Activated T-cell treated with anti-CD3 and anti-CD28 coated beads, Interleukin-2, amount 50 U/mL, for 1 hour (primary cell): ENCODE data around the gene FLT4.
"Not testable (repeated sequence)": the region's sequence is repeated elsewhere in the genome, so short reads cannot be mapped to it uniquely, and the experiment has no call there.

ENCODE experiments used
- DNase-seq: peaks from one replicate; pipeline ENCODE4 v3.0.0-alpha.2; 2020

Gene FLT4

DNA sequence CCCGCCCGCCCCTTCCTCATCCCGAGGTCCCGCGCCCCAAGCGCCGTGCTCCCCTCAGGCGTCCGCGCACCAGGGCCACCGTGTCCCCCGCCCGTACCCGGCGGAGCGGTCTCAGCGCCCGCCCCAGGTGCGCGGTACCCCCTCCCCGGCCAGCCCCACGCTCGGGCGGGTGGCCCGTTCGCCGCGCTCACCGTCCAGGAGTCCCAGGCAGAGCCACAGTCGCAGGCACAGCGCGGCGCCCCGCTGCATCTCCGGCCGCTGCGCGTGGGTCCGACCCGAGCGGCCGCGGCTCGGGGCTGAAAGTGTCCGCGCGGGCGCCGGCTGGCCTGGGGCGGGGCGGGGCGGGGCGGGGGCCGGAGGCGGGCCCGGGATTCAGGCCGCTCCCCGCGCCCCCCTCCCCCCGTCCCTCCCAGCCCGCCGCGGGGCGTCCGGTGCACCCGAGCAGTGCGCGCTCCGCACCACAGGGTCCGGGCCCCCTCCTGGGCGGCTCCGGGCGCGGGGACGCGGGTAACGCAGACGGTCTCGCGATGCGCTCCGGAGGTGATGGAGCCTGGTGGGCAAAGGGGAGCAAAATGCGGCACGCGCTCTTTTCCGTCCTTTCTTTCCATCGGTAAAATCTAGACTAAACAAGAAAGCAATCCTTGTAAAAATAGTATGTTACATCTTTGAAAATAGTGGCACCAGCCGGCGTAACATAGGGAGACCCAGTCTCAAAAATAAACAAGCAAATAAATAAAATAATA, at the start of gene FLT4:
Gene FLT4 (minus strand): TSS at position 304 of the 743 bp plus-strand sequence. CDS start 55 bp downstream, at position 249.
- no peak for DNase-seq

DNA sequence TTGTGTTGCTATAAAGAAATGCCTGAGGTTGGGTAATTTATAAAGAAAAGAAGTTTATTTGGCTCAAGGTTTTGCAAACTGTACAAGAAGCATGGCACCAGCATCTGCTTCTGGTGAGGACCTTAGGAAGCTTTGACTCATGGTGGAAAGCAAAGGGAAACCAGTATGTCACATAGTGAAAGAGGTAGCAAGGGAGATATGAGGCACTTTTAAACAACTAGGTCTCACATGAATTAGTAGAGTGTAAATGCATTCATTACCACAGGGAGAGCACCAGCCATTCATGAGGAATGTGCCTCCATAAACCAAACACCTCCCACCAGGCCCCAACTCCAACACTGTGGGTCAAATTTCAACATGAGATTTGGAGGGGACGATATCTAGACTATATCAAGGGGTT, 49.6 kb upstream of the FLT4 start:
- DNase-seq = no peak

DNA sequence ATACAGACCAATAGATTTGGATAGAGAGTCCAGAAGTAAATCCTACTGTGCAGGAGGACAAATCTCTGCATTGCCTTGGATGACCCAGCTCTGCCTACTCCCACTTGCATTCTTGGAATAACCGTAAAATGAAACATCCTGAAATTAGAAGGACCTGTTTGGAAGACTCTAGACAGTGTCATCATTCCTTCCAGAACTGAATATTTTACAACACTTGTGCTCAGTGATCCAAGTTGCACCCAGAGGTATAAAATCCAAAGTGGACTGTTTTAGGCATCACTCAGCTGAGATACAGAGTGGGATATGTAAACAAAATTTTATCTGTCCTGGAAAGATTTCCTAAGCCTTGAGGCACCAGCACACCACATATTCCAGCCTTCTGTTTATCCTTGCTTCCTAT, 46.7 kb upstream of the FLT4 start:
- DNase-seq = no peak

DNA sequence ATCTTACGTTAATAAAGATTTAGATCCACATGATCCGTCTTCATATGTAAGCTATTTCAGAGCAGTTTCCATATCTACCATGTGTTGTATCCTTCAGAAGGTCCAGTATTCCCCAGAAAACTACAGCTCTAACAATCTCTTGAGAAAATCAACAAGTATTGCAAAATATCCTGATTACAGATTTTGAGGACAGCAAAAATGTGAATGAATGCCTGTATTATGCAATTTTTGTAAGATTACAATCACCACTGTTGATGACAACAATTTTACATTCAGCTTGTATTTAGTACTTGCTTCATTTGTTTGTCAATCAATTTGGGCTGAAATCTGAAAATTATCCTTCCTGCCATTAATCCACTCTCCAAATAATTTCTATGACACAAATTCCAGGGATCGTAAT, 43.0 kb upstream of the FLT4 start:
- DNase-seq = no peak

DNA sequence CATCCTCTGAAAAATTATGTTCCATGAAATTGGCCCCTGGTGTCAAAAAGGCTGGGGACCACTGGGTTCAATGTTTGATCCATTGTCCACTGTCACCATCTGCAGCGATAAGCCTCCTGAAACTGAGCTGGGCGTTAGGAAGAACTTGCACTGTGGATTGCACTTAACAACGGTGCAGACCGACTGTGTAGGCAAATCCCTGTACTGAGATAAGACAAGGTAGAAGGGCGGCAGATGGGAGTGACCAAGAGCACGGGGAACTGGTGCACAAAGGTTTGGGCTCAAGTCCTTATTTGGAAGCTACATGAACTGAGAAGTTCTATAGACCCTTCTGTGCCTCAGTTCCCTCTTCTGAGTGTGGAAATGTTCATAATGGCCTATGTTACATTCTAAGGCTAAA, 41.6 kb upstream of the FLT4 start:
- DNase-seq = no peak

DNA sequence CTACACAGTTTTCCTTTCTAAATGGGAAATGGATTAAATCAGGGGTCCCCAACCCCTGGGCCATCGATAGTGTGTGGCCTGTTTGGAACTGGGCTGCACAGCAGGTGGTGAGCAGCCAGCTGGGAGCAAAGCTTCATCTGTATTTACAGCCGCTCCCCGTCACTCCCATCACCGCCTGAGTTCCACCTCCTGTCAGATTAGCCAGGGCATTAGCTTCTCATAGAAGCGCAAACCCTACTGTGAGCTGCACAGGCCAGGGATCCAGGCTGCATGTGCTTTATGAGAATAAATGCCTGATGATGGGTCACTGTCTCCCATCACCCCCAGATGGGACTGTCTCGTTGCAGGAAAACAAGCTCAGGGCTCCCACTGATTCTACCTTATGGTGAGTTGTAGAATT, 41.2 kb upstream of the FLT4 start:
- no peak for DNase-seq

DNA sequence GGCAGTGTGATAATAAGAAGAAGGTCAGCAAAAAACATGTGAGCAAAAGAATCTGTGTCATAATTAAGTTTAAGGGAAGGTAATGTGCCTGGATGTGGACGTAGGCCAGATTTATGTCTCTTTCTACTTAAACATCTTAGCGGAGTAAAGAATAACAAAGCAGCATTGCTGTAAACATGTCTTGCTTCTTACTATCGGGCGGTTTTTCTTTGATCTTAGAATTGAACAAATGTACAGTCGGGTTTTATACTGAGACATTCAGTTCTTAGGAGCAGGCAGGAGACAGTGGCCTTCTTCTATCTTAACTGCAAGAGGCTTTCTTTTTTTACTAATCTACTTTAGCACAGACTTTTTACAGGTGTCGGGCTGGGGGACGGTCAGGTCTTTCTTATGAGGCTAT, 40.4 kb upstream of the FLT4 start:
- no peak for DNase-seq

DNA sequence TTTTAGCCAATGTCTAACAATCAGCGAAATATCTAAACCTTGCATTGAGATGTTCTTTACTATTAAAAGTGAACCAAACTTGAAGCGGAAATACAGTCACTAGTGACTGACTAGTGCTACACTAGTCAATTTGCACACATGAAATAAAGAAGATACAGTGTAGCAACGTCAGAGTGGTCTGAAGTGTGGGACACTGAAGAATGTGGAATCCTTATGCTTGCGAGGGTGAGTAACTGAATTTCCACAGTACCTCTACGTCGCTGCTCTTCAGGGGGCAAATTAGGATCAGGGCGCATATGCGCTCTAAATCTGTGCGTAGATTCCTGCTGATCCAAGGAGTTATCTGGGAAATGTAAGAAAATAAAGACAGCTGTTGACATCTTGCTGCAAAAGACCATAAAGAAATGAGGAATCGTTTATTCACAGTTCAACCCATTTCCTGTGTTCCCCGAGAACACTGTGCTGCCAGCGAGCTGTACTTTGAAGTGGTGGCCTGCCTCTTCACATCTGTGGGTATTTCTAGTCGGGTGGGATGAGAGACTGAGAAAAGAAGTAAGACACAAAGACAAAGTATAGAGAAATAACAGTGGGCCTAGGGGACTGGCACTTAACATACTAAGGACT, 39.8 kb upstream of the FLT4 start:
- peak; percentile 41 for DNase-seq

DNA sequence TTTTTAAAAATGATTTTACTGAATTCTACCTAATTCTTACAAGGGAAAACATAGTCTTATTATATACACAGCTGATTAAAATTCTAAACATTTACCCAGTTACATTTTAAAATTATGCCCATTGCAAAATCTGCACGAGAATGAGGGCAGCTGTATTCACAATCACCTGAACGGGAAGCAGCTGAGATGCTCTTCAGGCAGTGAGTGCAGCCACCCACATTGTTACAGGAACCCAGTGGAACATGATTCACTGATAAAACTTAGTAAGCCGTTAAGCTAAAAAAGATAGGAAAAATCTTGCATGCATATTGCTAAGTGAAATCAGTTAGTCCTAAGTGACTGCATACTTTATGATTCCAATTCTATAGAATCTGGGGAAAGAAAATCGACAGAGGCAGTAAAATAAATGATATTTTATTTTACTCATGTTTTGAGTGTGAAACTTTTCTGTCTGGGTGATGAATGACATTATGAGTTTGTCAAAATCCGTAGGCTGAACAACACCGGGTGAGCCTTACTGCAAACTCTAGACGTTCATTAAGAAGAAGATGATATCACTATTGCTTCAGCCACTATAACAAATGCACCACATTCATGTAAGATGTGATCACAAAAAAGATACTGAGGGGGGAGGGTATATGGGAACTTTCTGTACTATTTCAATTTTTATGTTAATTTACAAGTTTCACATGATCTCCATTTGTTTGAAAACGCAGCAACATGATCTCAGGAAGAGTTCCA, 39.1 kb upstream of the FLT4 start:
- no peak for DNase-seq

DNA sequence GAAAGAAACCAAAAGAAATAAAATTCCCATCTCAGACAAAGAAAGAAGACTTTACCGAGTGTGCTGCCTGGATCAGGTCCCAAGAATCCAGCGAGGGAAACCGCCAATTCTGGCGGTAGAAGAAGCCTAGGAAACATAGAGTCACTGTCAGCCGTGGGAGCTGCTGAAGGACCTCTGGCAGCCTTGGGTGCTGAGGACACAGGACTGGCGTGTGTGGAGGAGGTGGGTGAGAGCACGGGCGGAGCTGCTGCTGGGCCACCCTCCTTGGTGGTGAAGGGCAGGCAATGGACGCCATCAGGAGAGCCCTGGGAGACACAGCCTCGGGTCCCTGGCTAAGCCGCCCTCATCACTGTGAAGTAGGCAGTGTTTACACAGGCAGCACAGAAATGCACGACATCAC, 37.4 kb upstream of the FLT4 start:
- not testable (repeated sequence) for DNase-seq

DNA sequence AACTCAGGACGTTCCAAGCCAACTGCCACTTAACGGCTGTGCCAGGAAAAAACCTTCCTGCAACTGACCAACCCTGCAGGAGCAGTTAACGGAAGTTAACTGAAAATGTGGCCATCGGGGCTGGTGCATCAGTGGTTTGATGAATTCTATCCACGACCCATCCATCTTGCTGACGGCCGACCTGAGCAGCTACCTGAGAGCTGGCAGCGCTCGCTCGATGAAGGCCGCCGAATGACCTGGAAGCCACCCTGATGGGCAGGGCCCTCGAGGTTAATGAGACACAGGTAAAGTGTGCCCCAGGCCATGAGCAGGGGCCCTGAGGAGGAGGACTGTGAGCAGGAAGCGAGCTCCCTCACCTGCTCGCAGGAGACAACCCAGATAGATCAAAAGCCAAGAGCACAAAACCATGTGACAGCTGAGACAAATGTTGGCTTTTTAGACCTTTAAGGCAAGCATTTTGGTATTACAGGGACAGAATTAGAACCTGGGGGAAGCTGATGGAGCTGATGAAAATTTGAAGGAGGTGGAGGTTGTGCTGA, 35.3 kb upstream of the FLT4 start:
- no peak for DNase-seq

DNA sequence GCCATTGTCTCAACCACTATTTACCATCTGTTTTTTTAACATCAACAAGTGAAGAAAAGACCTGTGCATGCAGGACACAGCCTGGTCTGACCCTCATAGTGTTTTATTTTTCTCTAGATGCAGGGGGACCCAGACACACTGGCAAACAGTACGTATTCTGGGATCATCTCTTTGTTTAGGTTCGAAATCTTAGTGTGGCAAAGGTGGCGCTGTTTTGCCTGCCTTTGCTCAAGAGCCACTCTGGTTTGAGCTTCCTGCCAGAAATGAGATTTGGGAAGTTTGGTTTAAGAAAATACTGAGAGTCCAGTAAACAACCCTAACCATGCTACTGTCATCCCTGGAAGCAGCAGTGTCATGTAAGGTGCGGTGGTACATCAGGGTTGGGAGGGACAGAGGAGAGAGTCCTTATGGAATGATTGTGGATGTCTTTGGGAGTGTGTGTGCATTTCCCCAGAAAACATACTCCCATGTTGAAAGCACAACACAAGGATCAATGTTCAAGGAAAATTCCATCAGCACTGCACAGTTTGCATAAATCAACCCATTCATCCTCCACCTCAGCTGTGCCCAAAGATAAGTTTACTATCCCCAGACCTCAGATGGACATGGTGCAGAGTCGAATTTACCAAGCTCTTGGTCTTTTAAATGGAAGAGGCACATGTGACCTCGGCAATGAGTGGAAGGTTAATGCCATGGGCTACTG, 34.0 kb upstream of the FLT4 start:
- DNase-seq = no peak

DNA sequence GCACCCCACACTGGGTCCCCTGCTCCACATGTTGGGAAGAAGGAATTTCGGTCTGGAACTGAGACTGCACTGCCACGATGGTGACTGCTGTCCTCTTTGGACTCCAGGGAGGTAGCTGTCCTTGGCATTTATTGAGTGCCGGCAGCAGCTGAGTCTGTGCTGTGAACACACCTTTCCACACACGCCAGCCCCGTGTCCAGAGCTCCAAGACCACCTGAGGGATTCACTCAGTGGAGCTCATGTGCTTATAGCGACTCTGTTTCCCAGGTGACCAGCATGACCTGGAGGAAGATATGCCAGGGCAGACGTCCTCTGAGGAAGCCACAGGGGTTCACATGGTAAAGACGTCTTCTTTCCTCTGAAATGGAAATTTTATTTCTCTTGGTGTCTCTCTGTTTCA, 33.2 kb upstream of the FLT4 start:
- no peak for DNase-seq

DNA sequence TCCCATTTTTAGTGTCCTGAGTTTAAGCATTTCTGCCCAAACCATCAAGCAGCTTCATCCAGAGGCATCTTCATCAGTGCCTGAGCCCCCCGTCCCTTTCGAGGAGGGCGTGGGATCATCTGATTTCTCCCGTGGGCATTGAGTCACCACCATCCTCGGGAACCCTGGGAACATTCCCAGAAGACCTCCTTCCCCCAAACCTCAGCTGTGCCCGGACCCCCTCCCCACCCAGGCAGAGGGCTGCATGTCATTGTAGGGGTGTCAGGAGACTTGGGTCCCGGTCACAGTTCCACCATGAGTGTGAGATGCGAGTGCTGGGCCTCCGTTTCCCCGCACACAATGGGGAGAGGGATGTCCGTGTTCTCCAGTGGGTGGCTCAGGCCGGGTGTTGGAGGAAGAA, 32.6 kb upstream of the FLT4 start:
- not testable (repeated sequence) for DNase-seq

DNA sequence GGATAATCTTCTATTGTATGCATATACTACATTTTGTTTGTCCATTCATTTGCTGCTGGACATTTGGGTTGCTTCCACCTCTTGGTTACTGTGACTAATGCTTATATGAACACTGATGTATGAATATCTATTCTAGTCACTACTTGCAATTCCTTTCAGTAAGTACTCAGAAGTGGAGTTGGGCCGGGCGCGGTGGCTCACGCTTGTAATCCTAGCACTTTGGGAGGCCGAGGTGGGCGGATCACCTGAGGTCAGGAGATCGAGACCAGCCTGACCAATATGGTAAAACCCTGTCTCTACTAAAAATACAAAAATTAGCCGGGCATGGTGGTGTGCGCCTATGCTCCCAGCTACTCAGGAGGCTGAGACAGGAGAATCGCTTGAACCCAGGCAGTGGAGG, 28.9 kb upstream of the FLT4 start:
- DNase-seq = not testable (repeated sequence)

DNA sequence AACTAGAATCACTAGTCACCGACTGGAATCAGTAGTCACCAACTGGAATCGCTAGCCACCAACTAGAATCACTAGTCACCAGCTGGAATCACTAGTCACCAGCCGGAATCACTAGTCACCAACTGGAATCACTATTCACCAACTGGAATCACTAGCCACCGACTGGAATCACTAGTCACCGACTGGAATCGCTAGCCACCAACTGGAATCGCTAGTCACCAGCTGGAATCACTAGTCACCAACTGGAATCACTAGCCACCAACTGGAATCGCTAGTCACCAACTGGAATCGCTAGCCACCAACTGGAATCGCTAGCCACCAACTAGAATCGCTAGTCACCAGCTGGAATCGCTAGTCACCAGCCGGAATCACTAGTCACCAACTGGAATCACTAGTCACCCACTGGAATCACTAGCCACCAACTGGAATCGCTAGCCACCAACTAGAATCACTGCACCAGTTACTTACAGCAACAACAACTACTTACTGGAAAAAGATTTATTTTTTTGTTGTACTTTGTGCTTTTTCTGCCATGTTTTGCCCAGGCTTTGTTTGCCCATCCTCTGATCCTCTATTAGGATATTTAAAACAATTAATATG, 25.7 kb upstream of the FLT4 start:
- no peak for DNase-seq

DNA sequence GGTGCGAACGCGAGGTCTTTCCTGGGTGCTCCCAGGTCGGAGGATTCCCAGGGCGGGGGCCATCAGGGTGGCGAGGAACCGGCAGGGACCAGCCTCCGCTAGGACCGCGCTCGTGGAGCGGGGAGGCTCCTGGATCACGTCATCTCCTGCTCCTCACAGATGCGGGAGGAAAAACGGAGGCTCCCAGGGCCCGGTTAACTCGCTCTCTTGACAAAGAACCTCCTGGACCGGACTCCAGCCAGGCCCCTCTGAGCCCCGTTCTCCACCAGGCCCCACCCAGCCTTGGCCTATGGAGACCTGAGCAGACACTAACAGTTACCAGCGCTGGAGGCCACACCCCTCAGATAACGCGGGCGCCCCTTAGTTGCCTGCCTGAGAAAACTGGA, 24.7 kb upstream of the FLT4 start:
- DNase-seq = not testable (repeated sequence)

DNA sequence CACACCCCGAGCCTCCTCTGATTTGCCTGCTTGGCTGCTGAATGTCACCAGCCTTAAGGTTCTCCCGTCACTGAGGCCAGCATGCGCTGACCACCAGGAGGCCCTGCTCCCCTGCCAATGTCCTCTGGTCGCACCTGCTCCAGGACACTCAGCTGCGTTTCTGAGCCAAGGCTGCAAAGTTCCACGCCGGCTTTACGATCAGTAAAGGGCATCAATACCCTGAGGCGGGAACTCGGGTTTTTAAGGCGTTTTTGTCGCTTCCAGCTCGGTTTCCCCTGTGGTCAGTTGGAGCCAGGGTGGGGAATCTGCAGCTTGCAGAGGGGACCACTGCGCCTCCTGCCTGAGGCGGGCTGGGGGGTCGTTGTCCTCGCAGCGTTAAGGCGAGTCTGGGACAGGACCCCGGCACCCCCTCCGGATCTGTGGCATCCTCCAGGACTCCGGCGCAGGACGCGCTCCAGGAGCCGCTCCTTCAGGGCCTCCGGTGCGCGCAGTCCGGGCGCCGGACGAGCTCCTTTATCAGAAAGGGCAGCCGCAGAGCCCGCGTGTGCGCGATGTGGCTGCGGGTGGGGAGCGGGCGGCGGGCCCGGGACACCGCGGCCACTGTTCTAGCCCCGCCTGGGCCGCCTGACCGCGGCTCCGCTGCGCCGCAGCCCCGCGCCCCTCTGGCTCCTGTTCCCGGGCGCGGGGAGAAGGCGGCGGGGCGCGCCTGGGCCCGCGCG, 24.1 kb upstream of the FLT4 start:
- no peak for DNase-seq

DNA sequence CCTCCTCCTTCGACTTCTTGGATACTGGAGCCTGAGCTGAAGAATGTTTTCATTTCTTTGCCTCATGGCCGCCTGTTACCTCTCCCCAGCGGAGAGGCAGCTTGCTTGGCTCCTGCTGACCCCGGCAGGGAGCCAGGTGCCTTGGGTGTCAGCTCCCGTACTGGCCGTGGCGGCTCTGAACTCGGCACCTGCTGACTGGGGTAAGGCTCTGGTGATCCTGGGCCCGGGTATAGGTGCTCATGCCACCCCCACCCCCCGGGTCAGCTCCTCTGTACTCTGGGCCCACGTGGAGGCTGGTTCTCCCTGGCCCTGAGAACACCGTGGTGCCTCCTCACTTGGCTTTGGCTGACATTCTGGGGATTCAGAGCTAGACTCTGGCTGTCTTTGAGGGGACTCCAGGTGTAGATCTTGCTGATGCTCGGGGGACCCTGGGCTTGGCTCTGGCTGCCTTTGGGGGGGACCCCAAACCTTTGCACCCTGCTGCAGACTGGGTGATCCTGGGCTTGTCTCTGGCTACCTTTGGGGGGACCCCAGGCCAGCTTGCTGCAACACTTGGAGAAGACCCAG, 22.6 kb upstream of the FLT4 start:
- DNase-seq = not testable (repeated sequence)

DNA sequence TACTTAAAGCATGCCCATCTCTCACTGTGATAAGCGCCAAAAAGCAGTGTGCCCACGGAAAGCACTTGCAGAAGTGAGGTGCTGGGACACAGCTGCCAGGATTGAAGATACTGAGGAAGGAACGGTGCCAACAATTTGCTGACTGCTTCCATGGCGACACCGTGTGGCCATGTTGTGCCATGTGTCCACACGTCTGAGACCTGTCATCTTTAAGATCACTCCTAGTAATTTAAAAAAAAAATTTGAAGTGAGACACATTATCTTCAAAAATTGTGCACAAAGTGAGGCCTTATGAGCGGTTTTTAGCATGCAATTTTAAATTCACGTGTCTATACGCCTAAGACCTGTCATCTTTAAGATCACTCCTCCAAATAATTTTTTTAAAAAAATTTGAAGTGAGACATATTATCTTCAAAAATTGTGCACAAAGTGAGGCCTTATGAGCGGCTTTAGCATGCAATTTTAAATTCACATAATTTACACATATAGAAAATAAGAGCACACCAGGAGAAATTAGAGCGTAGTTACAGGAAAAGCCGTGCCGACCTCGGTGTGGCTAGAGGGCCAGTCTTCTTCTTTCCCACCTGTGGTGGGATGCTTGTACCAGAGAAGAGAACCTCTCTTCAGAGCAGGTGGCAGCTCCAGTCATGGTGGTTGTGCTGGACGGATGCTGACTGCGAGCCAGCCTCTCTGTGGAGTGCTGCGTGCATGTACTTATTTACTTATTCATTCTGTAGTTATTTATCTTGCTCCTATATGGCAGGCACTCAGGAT, 21.4 kb upstream of the FLT4 start:
- peak; percentile 59 for DNase-seq

DNA sequence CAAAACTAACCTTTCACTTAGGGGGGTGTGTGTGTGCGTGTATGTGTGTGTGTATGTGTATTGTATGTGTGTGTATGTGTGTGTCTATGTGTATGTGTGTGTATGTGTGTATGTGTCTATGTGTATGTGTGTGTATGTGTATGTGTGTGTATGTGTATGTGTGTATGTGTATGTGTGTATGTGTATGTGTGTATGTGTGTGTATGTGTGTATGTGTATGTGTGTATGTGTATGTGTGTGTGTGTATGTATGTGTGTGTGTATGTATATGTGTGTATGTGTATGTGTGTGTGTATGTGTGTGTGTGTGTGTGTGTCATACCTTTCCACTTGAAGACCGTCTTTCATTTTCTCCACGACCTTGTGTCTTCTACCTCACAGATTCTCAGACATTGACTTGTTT, 20.8 kb upstream of the FLT4 start:
- DNase-seq = no peak
